ENCODE results near the gene TDRD10. TPM values are rescaled to one million over a fixed set of nuclear protein-coding genes. Genes with fewer than 3 reads are reported as not detected.

Gene TDRD10
- total RNA-seq, 1 experiment from 2014 or later, result 0.31 TPM

- no peak for DNase-seq
- no peak overlapping the region for H4K8ac ChIP-seq (replicated peaks; ENCODE audit: insufficient read length, low read depth, low read length)
- WGBS (ENCODE audit: extremely low coverage, insufficient read length, low lambda C conversion rate), result no CpG with 5 or more reads among the region's 8 CpGs
- no peaks in the 10 kb centered on the region for H3K9me3 Mint-ChIP-seq
- H4K20me1 ChIP-seq (ENCODE audit: control insufficient read depth, insufficient read depth, insufficient read length), result no peaks in the 10 kb centered on the region
- no peak overlapping the region for H3K9ac ChIP-seq (ENCODE audit: extremely low read depth, insufficient read length, low read length)
- no peaks in the 10 kb centered on the region for H3K4me1 ChIP-seq (ENCODE audit: insufficient read depth, low read length)
- H3K4ac ChIP-seq (ENCODE audit: low read depth, low read length), result no peak overlapping the region
- H2AFZ ChIP-seq (ENCODE audit: low read length), result no peak overlapping the region
- H3K14ac ChIP-seq (ENCODE audit: insufficient read depth, low read length), result no peak overlapping the region
- no peak overlapping the region for H2BK12ac ChIP-seq (ENCODE audit: insufficient read length, low read depth, low read length)
- H3K4me3 Mint-ChIP-seq, result no peak overlapping the region
- H2BK5ac ChIP-seq (ENCODE audit: insufficient read length, low read length), result no peak overlapping the region
- no peak overlapping the region for H2BK20ac ChIP-seq (ENCODE audit: low read depth, low read length, poor library complexity, severe bottlenecking)
- peak overlapping the region in 2 of 3 experiments; percentile 41 to 70; a peak in 2 of 7 replicates for H3K27ac Mint-ChIP-seq
- H3K27ac ChIP-seq (ENCODE audit: insufficient read length, low read depth, low read length), result no peak overlapping the region
- H3K56ac ChIP-seq (ENCODE audit: insufficient read length, low read depth, low read length), result no peak overlapping the region
- H2BK120ac ChIP-seq (ENCODE audit: low read depth, low read length, poor library complexity, severe bottlenecking), result no peak overlapping the region
- H3K23ac ChIP-seq (ENCODE audit: insufficient read length, low read depth, low read length), result no peak overlapping the region
- TF ChIP-seq, protein P1, sequence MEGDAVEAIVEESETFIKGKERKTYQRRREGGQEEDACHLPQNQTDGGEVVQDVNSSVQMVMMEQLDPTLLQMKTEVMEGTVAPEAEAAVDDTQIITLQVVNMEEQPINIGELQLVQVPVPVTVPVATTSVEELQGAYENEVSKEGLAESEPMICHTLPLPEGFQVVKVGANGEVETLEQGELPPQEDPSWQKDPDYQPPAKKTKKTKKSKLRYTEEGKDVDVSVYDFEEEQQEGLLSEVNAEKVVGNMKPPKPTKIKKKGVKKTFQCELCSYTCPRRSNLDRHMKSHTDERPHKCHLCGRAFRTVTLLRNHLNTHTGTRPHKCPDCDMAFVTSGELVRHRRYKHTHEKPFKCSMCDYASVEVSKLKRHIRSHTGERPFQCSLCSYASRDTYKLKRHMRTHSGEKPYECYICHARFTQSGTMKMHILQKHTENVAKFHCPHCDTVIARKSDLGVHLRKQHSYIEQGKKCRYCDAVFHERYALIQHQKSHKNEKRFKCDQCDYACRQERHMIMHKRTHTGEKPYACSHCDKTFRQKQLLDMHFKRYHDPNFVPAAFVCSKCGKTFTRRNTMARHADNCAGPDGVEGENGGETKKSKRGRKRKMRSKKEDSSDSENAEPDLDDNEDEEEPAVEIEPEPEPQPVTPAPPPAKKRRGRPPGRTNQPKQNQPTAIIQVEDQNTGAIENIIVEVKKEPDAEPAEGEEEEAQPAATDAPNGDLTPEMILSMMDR (conservative IDR thresholded peaks at IDR 0.05), result no peak
- no peak overlapping the region for H2BK15ac ChIP-seq (ENCODE audit: low read depth, low read length)
- no peak overlapping the region for H3K18ac ChIP-seq (ENCODE audit: insufficient read length, low read depth, low read length)
- no peaks in the 10 kb centered on the region for H3K23me2 ChIP-seq (ENCODE audit: insufficient read length, low read depth, low read length, poor library complexity, severe bottlenecking)
- H3K79me1 ChIP-seq (ENCODE audit: insufficient read depth, low read depth, low read length, poor library complexity, severe bottlenecking), result no peaks in the 10 kb centered on the region
- H3K27me3 ChIP-seq (ENCODE audit: insufficient read depth, low read length), result no peaks in the 10 kb centered on the region
- H3T11ph ChIP-seq (ENCODE audit: low read length), result no peak overlapping the region
- H4K91ac ChIP-seq (ENCODE audit: insufficient read length, low read depth, low read length), result no peak overlapping the region
- no peaks in the 10 kb centered on the region; the same call in 1 of the 2 replicates for H3K27me3 Mint-ChIP-seq (ENCODE audit: low read depth)
- H3K4me1 Mint-ChIP-seq, result peaks cover 8 to 12% of the 10 kb centered on the region in 2 experiments
- no peaks in the 10 kb centered on the region for H3K79me2 ChIP-seq (ENCODE audit: insufficient read depth, low read length)
- no peak overlapping the region for H2AK5ac ChIP-seq (ENCODE audit: insufficient read length, low read length)
- no peak overlapping the region for H3K4me2 ChIP-seq (ENCODE audit: insufficient read depth, insufficient read length, low read length)
- peaks cover 33 to 64% (median 54%) of the 10 kb centered on the region in 3 experiments; a peak in 6 of 7 replicates for H3K36me3 Mint-ChIP-seq (ENCODE audit: insufficient read depth in 1 of 3, low read depth in 3 of 3)
- no peaks in the 10 kb centered on the region for H3K9me3 ChIP-seq (ENCODE audit: control insufficient read depth, low read depth, low read length)
- H4K5ac ChIP-seq (ENCODE audit: insufficient read length, low read depth, low read length), result no peak overlapping the region
Observed at GRCh38 chr1:154579374-154579773, 77.4 kb downstream of the TDRD10 start.
